ENCODE data around the gene MAML3. TPM values are rescaled to one million over a fixed set of nuclear protein-coding genes. Genes with fewer than 3 reads are reported as not detected.
A peak's percentile ranks its signal among the peaks of the same experiment; 100 is the strongest.

Gene MAML3
- total RNA-seq, 1 experiment from 2014 or later = 12.1 TPM

DNA sequence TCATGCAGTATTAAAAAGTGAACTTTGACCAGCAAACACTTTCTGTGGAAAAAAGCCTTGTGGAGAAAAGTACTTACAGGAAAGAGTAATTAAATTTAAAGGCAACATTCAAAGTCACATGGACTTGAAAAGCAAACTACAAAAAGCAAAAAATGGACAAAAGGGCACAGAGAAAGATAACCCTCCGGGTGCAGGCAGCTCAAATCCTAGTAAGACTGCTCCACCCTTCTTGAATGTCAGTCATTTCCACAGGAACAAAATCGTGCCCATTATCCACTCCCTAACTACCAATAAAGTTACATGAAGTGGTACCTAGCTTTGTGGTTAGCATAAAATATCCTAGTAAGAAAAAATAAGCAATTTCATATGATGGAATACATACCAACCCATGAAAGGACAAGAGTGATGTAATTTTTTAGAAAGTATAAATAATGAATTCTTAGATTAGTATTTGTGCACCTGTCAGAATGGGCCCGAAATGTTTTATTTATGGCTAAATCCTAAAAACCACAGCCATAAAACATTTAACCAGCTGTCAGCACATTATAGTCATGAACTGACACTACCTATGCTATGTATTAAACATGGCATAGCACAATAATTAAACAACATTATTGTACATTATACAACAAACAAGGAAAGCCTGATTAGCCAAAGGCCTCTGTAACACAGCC lies 43.3 kb downstream of the MAML3 start:
- TF ChIP-seq, protein P1, sequence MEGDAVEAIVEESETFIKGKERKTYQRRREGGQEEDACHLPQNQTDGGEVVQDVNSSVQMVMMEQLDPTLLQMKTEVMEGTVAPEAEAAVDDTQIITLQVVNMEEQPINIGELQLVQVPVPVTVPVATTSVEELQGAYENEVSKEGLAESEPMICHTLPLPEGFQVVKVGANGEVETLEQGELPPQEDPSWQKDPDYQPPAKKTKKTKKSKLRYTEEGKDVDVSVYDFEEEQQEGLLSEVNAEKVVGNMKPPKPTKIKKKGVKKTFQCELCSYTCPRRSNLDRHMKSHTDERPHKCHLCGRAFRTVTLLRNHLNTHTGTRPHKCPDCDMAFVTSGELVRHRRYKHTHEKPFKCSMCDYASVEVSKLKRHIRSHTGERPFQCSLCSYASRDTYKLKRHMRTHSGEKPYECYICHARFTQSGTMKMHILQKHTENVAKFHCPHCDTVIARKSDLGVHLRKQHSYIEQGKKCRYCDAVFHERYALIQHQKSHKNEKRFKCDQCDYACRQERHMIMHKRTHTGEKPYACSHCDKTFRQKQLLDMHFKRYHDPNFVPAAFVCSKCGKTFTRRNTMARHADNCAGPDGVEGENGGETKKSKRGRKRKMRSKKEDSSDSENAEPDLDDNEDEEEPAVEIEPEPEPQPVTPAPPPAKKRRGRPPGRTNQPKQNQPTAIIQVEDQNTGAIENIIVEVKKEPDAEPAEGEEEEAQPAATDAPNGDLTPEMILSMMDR (IDR thresholded peaks at IDR 0.05; ENCODE audit: insufficient read depth in 1 of 2, low read depth in 1 of 2, low read length in 1 of 2, severe bottlenecking in 1 of 2, unreplicated experiment in 1 of 2) = no peak
- peaks cover 33% of the 10 kb centered on the region for H3K4me1 ChIP-seq
- no TSS peak for BruUV-seq (replicated peaks)
- H3K4me3 ChIP-seq (ENCODE audit: low read depth, low read length) = no peak overlapping the region
- DNase-seq = no peak
- no peaks in the 10 kb centered on the region for H3K9me3 ChIP-seq
- POLR2A ChIA-PET = no interaction called here
- intact Hi-C loops (cut with micrococcal nuclease; ENCODE audit: unreplicated experiment) = loop anchor here (2.0 kb wide), 2 partner anchors 22 to 26 kb away; no protein-coding TSS in a partner anchor
- H3K9me3 Mint-ChIP-seq (ENCODE audit: unreplicated experiment) = no peaks in the 10 kb centered on the region
- H3K27ac Mint-ChIP-seq (ENCODE audit: unreplicated experiment) = no peak overlapping the region
- no peaks in the 10 kb centered on the region for H3K27me3 Mint-ChIP-seq (ENCODE audit: insufficient read depth, unreplicated experiment)
- CTCF ChIA-PET = interaction anchor here (0.5 kb wide), 1 partner anchor 40 kb away, joined by 5 read pairs; no protein-coding TSS in a partner anchor
- no peaks in the 10 kb centered on the region for H3K27me3 ChIP-seq (replicated peaks; ENCODE audit: control insufficient read depth, insufficient read depth, low read length)
- H3K36me3 ChIP-seq (ENCODE audit: control insufficient read depth, insufficient read depth, low read length) = no peaks in the 10 kb centered on the region
- H3K4me3 Mint-ChIP-seq (ENCODE audit: unreplicated experiment) = no peak overlapping the region
- H3K4me1 Mint-ChIP-seq (ENCODE audit: low read depth, unreplicated experiment) = peaks cover 21% of the 10 kb centered on the region
- peaks cover 5% of the 10 kb centered on the region for H3K36me3 Mint-ChIP-seq (ENCODE audit: insufficient read depth, unreplicated experiment)

- CTCF ChIA-PET = no interaction called here
- TF ChIP-seq, protein P1 (IDR thresholded peaks at IDR 0.05; ENCODE audit: insufficient read depth in 1 of 2, low read depth in 1 of 2, low read length in 1 of 2, severe bottlenecking in 1 of 2, unreplicated experiment in 1 of 2) = no peak
Measured at GRCh38 chr4:140109737-140110136, 44.2 kb downstream of the MAML3 start.

DNA sequence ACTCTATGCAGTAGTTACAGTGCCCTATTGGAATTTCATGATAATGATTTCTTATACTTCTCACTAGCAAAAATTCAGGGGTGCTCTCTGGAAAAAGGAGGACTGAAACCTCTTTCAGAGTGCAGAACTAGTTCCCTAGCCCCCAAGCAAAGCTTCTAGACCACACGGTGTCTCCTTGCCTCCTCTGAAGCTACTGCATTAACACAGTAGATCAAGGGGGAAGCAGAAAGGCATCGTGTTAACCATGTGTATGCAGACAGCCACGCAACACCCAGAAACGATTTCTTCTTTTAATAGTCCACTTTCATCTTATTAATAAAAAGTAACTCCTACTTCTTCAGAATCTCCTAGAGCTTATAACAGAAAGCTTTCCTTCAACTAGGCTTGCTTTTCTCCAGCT lies 44.7 kb downstream of the MAML3 start:
- TF ChIP-seq, protein P1 (IDR thresholded peaks at IDR 0.05; ENCODE audit: insufficient read depth in 1 of 2, low read depth in 1 of 2, low read length in 1 of 2, severe bottlenecking in 1 of 2, unreplicated experiment in 1 of 2) = no peak
- POLR2A ChIA-PET = no interaction called here
- BruUV-seq (replicated peaks) = no TSS peak
- Histone ChIP-seq H3K9me3 (no peaks in the 10 kb centered on the region), H3K36me3 (ENCODE audit: control insufficient read depth, insufficient read depth, low read length) (no peaks in the 10 kb centered on the region), H3K4me3 (ENCODE audit: low read depth, low read length) (no peak overlapping the region), H3K4me1 (peaks cover 33% of the 10 kb centered on the region), H3K27me3 (replicated peaks; ENCODE audit: control insufficient read depth, insufficient read depth, low read length) (no peaks in the 10 kb centered on the region)
- CTCF ChIA-PET = no interaction called here
- H3K36me3 Mint-ChIP-seq (ENCODE audit: insufficient read depth, unreplicated experiment) = peaks cover 5% of the 10 kb centered on the region
- no peak for DNase-seq
- H3K27ac Mint-ChIP-seq (ENCODE audit: unreplicated experiment) = peak overlapping the region; percentile 66
- H3K27me3 Mint-ChIP-seq (ENCODE audit: insufficient read depth, unreplicated experiment) = no peaks in the 10 kb centered on the region
- H3K4me1 Mint-ChIP-seq (ENCODE audit: low read depth, unreplicated experiment) = peaks cover 21% of the 10 kb centered on the region
- intact Hi-C loops (cut with micrococcal nuclease; ENCODE audit: unreplicated experiment) = no loop called here
- H3K4me3 Mint-ChIP-seq (ENCODE audit: unreplicated experiment) = no peak overlapping the region
- H3K9me3 Mint-ChIP-seq (ENCODE audit: unreplicated experiment) = no peaks in the 10 kb centered on the region

More at GRCh38 chr4:140109737-140110136, 44.2 kb downstream of the MAML3 start:
- BruUV-seq (replicated peaks) = no TSS peak
- Mint-ChIP-seq H3K27me3 (ENCODE audit: insufficient read depth, unreplicated experiment) (no peaks in the 10 kb centered on the region), H3K4me3 (ENCODE audit: unreplicated experiment) (no peak overlapping the region), H3K9me3 (ENCODE audit: unreplicated experiment) (no peaks in the 10 kb centered on the region), H3K36me3 (ENCODE audit: insufficient read depth, unreplicated experiment) (peaks cover 5% of the 10 kb centered on the region), H3K4me1 (ENCODE audit: low read depth, unreplicated experiment) (peaks cover 21% of the 10 kb centered on the region), H3K27ac (ENCODE audit: unreplicated experiment) (no peak overlapping the region)
- Histone ChIP-seq H3K36me3 (ENCODE audit: control insufficient read depth, insufficient read depth, low read length) (no peaks in the 10 kb centered on the region), H3K4me3 (ENCODE audit: low read depth, low read length) (no peak overlapping the region), H3K27me3 (replicated peaks; ENCODE audit: control insufficient read depth, insufficient read depth, low read length) (no peaks in the 10 kb centered on the region), H3K4me1 (peaks cover 33% of the 10 kb centered on the region), H3K9me3 (no peaks in the 10 kb centered on the region)
- intact Hi-C loops (cut with micrococcal nuclease; ENCODE audit: unreplicated experiment) = loop anchor here (2.0 kb wide), 2 partner anchors 21 to 27 kb away; no protein-coding TSS in a partner anchor
- DNase-seq = no peak
- POLR2A ChIA-PET = no interaction called here

All from Caco-2 (cell line).